GM10266 (cell line): ENCODE results near the gene DPYSL5.

ENCODE experiments used
- DNase-seq: peaks from one replicate; pipeline ENCODE4 v3.0.0; 2012; ENCODE audit errors: extremely low spot score
- CTCF ChIP-seq: IDR thresholded peaks from 2 replicates; pipeline ENCODE4 v1.5.1; 2012; ENCODE audit warnings: mild to moderate bottlenecking, low read depth; ENCODE audit not compliant: control insufficient read depth, insufficient read depth; ENCODE audit errors: missing control alignments

The DPYSL5 gene

GRCh38 chr2:26847655-26848335, at the start of gene DPYSL5:
DPYSL5 (plus strand) TSS chr2:26848132; CDS start chr2:26898500, 50,368 bp downstream.
- TF ChIP-seq CTCF: no peak
- DNase-seq: peak; percentile 50

- no peak for TF ChIP-seq CTCF
- no peak for DNase-seq
Observed at GRCh38 chr2:26801328-26801727, 46.6 kb upstream of the DPYSL5 start.

GRCh38 chr2:26801796-26802195, 46.1 kb upstream of the DPYSL5 start:
- DNase-seq: no peak
- TF ChIP-seq CTCF: no peak

- DNase-seq: no peak
- TF ChIP-seq CTCF: no peak
Observed at GRCh38 chr2:26805241-26805676, 42.7 kb upstream of the DPYSL5 start.

- no peak for DNase-seq
- TF ChIP-seq CTCF: no peak
Observed at GRCh38 chr2:26807788-26808460, 40.0 kb upstream of the DPYSL5 start.

- no peak for DNase-seq
- TF ChIP-seq CTCF: no peak
Observed at GRCh38 chr2:26809211-26809610, 38.7 kb upstream of the DPYSL5 start.
